Measurements from ENCODE around the gene FOXP4.

DNA sequence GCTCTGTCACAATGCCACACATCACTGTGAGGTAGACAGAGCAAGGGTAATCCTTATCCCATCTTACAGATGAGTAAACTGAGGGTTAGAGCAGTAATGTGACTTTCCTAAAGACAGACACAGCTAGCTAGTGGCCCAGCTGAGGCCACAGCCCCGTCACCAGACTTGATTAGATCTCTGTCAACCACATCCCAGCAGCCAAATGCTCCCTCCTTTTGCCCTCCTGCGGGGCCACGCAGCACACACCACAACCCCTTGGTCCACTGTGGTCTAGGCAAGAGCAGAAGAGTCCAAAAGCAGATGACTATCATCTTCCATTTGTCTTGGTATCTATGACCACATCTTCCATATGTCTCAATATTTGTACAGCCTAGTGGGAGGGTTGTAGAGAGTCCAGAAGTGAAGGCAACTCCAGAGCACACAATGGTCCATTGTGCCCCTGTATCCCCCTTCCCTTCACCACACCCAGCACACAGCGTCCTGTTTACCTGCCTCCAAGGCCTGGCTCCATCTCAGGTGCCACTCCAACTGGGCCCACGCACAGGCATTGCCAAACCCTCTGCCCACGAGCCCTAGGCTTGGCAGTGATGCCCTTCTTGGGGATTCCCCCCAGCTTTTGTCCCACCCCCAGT lies 47.1 kb upstream of the FOXP4 start:
- TF ChIP-seq, protein P1, sequence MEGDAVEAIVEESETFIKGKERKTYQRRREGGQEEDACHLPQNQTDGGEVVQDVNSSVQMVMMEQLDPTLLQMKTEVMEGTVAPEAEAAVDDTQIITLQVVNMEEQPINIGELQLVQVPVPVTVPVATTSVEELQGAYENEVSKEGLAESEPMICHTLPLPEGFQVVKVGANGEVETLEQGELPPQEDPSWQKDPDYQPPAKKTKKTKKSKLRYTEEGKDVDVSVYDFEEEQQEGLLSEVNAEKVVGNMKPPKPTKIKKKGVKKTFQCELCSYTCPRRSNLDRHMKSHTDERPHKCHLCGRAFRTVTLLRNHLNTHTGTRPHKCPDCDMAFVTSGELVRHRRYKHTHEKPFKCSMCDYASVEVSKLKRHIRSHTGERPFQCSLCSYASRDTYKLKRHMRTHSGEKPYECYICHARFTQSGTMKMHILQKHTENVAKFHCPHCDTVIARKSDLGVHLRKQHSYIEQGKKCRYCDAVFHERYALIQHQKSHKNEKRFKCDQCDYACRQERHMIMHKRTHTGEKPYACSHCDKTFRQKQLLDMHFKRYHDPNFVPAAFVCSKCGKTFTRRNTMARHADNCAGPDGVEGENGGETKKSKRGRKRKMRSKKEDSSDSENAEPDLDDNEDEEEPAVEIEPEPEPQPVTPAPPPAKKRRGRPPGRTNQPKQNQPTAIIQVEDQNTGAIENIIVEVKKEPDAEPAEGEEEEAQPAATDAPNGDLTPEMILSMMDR (IDR thresholded peaks at IDR 0.05), result no peak
- TF ChIP-seq POLR2AphosphoS5 (IDR thresholded peaks at IDR 0.05), result no peak
